GM19239 (cell line): ENCODE measurements around the gene PHF19.

Experiments
- DNase-seq: peaks from one replicate; pipeline ENCODE4 v3.0.0; 2011; ENCODE audit warnings: low spot score; ENCODE audit not compliant: insufficient read length
- FAIRE-seq: peaks from 2 replicates; lab custom pipeline; 2011; peaks lifted over from hg19 to GRCh38; lab: Jason Lieb, UNC

PHF19 gene

DNA sequence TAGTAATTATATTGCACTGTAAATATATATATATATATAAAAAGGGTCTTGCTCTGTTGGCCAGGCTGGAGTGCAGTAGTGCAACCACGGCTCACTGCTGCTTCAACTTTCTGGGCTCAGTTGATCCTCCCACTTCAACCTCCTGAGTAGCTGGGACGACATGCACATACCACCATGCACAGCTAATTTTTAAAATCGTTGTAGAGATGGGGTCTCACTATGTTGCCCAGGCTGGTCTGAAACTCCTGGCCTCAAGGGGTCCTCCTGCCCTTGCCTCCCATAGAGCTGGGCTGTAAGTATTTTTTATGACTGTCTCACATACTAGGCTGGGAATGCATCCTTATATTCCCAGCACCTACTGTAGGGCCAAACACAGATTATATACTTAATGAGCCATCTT, 46.1 kb downstream of the PHF19 start:
- no peak for DNase-seq
- FAIRE-seq = no peak

DNA sequence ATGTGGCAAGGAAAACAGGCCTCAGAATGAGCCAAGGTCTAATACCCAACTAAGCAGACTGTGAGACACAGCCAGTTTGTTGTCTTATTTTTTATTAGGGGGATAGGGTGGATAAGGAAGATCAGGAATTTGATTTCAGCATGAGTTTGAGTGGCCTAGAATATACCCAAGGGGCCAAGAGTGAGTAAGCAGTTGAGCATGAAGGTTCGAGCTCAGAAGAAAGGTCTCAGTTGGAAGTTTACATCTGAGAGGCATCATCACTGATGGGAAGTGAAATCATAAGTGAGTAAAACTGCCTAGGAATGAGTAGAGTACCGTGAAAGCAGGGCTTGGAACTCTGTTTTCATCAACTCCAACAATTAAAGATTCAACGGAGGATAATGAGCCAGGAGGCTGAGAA, 46.8 kb downstream of the PHF19 start:
- DNase-seq (no peak), FAIRE-seq (no peak)

DNA sequence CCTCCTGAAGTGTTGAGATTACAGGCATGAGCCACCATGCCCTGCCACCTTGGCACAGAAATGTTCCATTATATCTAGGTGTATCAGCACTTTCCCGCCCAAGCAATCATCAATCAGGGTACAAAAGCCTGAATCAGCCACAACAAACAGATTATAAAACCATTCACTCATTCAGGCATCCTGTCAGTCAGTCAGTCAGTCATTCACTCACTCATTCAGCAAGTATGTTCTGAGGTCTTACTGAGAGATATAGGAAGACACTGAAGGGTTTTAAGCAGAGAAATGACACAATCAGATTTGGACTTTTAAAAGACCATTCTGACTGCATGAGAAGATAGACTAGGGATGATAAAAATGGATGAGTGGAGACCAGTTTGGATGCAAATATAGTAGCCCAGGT, 47.3 kb downstream of the PHF19 start:
- DNase-seq (no peak), FAIRE-seq (no peak)

DNA sequence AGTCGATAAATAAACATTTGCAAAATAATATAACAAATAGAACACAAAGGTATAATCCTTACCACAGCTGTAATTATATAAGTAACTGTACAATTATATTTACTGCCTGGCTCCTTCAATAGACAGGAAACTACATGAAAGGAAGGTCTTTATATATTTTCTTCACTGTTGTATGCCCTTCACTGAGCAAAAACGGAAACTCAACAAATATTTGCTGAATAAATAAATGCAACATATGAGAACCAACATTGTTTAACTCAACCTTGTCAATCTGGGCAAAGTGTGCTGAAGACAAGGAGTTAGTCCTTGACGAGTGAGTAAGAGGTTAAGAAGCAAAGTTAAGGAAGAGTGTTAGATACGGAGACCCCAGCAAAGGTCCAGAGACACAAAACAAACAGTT, 56.9 kb downstream of the PHF19 start:
- DNase-seq (no peak), FAIRE-seq (no peak)

DNA sequence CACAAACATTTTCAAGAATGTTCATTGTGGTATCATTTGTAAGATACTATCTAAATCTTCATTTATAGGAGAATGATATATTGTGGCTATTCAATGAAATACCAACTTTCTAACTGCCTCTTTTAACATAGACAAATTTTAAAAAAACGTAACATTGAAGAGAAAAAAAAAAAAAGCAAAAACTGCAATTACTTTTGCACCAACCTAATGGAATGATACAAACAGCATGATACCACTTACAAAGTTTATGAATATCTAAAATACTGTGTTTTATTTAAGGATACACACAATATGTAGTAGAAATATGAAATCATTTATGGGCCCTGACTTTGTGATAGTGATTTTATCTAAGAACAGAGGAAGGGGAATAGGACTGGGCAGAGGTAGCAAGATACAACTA, 58.4 kb downstream of the PHF19 start:
- DNase-seq = no peak
- no peak for FAIRE-seq

DNA sequence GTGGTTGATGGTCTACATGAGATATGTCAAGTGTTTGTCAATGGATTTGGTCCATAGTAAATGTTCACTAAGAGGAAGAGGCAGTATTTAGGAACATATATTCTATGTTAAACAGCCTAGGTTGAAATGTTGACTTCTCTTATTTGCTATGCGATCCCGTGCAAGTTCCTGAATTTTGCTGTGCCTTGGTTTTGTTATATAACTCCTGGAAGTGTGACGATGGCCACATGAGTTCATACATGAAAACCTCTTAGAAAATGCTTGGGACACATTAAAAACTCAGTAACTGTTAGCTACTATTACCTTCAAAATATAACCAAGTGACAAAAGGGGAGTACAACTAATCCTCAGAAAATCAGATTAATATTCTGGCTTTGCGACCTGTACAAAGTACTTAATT, 61.9 kb downstream of the PHF19 start:
- DNase-seq (no peak), FAIRE-seq (no peak)

DNA sequence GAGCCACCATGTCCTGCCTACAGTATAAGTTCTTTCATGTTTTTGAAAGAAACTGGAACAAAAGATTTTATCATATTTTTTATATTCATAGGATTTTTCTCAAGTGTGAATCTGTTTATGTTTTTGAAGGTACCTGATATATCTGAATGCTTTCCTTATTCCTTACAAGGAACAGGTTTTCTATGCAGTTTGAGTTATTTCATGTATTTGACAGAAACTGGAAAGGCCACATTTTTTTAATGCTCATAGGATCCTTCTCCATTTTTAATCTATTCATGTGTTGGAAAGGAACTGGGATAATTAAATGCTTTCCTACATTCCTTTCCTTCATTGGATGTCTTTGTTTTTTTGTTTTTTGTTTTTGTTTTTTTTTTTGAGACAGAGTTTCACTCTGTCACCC, 68.1 kb downstream of the PHF19 start:
- no peak for DNase-seq
- no peak for FAIRE-seq

DNA sequence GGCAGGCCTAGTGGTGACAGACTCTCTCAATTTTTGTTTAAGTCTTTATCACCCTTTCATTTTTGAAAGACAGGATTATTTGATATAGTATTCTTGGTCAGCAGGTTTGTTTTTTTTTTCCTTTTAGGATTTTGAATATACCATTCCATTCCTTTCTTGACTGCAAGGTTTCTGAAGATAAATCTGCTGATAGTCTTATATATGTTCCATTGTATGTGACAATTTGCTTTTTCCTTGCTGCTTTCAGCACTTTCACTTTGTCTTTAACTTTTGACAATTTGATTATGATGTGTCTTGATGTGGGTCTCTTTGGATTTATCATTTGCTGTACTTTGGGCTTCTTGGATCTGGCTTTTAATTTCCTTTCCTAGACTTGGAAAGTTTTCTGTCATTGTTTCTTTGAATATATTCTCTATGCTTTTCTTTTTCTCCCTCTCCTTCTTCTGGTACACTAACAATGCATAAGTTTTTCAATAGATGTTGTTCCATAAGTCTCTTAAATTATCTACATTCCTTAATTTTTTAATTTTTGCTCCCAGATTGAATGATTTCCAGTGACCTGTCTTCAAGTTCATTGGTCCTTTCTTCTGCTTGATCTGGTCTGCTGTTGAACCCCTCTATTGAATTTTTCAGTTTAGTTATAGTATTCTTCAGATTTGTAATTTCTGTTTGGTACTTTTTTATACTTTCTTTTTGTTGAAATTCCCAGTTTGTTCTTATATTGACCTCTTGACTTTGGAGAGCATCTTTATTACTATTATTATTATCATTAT, 69.2 kb downstream of the PHF19 start:
- DNase-seq (no peak), FAIRE-seq (no peak)
